ENCODE data around the gene SLC25A47.

DNA sequence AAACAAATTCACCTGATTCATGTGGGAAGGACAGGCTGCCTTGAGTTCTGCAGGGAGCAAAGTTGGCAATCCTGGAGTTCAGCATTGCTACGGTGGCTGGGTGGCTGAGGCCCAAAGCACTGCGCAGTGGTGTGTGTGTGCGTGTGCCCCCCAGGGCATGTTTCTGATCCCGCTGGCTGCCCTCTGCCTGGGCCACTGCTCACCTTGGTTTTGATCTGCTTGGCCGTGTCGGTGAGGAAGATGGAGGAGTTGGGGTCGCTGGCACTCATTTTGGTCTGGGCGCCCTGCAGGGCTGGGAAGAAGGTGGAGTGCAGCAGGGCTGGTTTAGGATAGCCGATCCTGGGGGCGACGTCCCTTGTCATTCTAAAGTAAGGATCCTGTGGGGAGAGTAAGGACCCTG is 19.1 kb downstream of the SLC25A47 start:
- TF ChIP-seq EZH2 (optimal IDR thresholded peaks at IDR 0.05; ENCODE audit: low read depth, low read length): no peak
- TF ChIP-seq CTCF (IDR thresholded peaks at IDR 0.05; ENCODE audit: low read length): no peak
- TF ChIP-seq EZH2phosphoT487 (IDR thresholded peaks at IDR 0.05; ENCODE audit: low read length): no peak

Measured in MM.1S (cell line).